ENCODE measurements around the gene RAB17. TPM values are rescaled to one million over a fixed set of nuclear protein-coding genes. Genes with fewer than 3 reads are reported as not detected.

RAB17 gene
- polyA plus RNA-seq, 1 donor (not counting 4 experiments of a cell fraction or from before 2014, with no cell fraction given): 2.4 TPM

DNA sequence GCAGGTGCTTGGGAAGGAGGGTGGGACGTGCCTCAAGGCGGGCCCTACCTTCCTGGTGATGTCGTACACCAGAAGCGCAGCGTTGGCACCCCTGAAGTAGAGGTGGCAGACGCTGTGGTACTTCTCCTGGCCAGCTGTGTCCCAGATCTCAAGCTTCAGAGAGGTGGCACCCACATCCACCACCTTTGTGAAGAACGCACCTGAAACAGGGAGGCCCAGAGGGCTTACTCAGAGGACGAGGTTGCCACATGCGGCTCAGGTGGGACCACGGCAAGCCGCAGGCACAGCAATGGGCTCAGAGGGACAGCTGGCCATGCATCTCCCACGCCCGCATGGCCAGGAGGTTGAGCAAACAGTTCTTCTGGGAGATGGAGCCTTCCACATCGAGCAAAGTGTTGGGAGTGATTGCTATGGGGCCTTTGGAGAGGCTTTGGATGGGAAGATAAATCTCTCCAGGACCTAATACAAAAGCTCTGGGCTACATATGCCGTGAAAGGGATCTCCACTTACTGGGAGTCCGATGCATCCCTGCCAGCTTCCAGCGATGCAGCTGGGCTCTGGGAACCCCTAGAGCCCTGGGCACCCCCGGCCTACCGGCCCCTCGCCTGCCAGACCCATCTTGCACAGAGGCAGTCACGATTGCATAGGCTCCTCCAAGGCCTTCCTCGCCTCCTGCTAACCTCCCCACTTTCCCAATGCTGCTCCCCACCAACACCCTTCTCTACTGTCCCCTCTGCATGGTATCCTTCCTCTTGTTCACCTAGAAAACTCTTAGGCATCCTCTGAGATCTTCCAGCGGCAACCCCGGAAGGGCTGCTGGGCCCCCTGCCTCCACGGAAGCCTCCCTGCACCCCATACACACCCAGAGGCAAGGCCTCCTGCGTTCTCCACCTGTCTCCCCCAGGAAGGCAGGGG lies 12.3 kb downstream of the RAB17 start:
- H4K20me1 ChIP-seq (ENCODE audit: control insufficient read depth, extremely low read depth, insufficient read depth, low read length): no peaks in the 10 kb centered on the region
- no peak for FAIRE-seq

DNA sequence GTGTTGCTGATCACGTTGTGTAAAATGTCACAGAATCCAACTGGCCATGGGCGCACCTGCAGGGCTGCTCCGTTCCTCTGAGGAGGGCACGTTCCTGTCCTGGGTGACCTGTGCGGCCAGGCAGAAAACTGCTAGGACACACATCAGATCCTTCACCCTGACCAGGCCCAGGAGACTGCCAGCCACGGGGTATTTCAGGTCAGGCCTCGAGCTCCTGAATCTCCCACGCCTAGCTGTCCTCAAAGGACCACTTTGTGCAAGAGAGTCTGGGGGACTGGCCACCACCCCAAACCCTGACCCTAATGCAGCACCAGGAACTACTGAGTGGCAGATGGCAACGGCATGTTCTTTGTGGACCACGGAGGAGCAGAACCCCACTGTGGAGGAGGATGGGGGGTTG lies 13.1 kb downstream of the RAB17 start:
- H3K9ac ChIP-seq (ENCODE audit: control insufficient read depth, extremely low read depth, insufficient read depth, low read length): no peak overlapping the region
- no peaks in the 10 kb centered on the region for H3K9me1 ChIP-seq (ENCODE audit: control insufficient read depth, extremely low read depth, insufficient read depth, low read length)
- dilution Hi-C loops (cut with MboI; ENCODE audit: extremely low pct_ligation_motif_present, low sequenced_read_pairs): no loop called here
- no peak overlapping the region for H2AFZ ChIP-seq (ENCODE audit: control insufficient read depth, low read length)
- H3K4me1 ChIP-seq (ENCODE audit: control insufficient read depth, extremely low read depth, insufficient read depth, low read length): peaks cover 12% of the 10 kb centered on the region
- no peak for DNase-seq (ENCODE audit: low read depth, low spot score)
- H3K79me2 ChIP-seq (ENCODE audit: control insufficient read depth, insufficient read depth, low read length): no peaks in the 10 kb centered on the region
- TF ChIP-seq EZH2 (IDR thresholded peaks at IDR 0.05; ENCODE audit: low read length): no peak
- H3K36me3 ChIP-seq (ENCODE audit: control insufficient read depth in 2 of 2, extremely low read depth in 1 of 2, insufficient read depth in 2 of 2, low read length in 2 of 2): no peaks in the 10 kb centered on the region
- no peak for FAIRE-seq
- H3K4me2 ChIP-seq (ENCODE audit: control insufficient read depth, extremely low read depth, insufficient read depth, low read depth, low read length): no peak overlapping the region
- no peaks in the 10 kb centered on the region for H3K9me3 ChIP-seq (ENCODE audit: control insufficient read depth, low read depth, low read length)
- no peak overlapping the region for H3K4me3 ChIP-seq (ENCODE audit: control insufficient read depth in 2 of 3, extremely low read depth in 1 of 3, insufficient read depth in 2 of 3, low read depth in 1 of 3, low read length in 3 of 3)
- H4K20me1 ChIP-seq (ENCODE audit: control insufficient read depth, extremely low read depth, insufficient read depth, low read length): no peaks in the 10 kb centered on the region
- H3K27me3 ChIP-seq (ENCODE audit: control insufficient read depth, extremely low read depth, insufficient read depth, low read length): no peaks in the 10 kb centered on the region
- no peak overlapping the region for H3K27ac ChIP-seq (ENCODE audit: control insufficient read depth, insufficient read depth, low read length)

More for the DNA sequence above, 12.3 kb downstream of the RAB17 start:
- H3K27ac ChIP-seq (ENCODE audit: control insufficient read depth, insufficient read depth, low read length): no peak overlapping the region
- no peak overlapping the region for H3K9ac ChIP-seq (ENCODE audit: control insufficient read depth, extremely low read depth, insufficient read depth, low read length)
- H3K27me3 ChIP-seq (ENCODE audit: control insufficient read depth, extremely low read depth, insufficient read depth, low read length): no peaks in the 10 kb centered on the region
- H3K4me1 ChIP-seq (ENCODE audit: control insufficient read depth, extremely low read depth, insufficient read depth, low read length): peaks cover 12% of the 10 kb centered on the region
- no peak overlapping the region for H3K4me2 ChIP-seq (ENCODE audit: control insufficient read depth, extremely low read depth, insufficient read depth, low read depth, low read length)
- TF ChIP-seq, protein P1, sequence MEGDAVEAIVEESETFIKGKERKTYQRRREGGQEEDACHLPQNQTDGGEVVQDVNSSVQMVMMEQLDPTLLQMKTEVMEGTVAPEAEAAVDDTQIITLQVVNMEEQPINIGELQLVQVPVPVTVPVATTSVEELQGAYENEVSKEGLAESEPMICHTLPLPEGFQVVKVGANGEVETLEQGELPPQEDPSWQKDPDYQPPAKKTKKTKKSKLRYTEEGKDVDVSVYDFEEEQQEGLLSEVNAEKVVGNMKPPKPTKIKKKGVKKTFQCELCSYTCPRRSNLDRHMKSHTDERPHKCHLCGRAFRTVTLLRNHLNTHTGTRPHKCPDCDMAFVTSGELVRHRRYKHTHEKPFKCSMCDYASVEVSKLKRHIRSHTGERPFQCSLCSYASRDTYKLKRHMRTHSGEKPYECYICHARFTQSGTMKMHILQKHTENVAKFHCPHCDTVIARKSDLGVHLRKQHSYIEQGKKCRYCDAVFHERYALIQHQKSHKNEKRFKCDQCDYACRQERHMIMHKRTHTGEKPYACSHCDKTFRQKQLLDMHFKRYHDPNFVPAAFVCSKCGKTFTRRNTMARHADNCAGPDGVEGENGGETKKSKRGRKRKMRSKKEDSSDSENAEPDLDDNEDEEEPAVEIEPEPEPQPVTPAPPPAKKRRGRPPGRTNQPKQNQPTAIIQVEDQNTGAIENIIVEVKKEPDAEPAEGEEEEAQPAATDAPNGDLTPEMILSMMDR (optimal IDR thresholded peaks at IDR 0.05 in 1 of 3, IDR thresholded peaks at IDR 0.05 in 1 of 3, conservative IDR thresholded peaks at IDR 0.05 in 1 of 3; ENCODE audit: extremely low read depth in 1 of 3, insufficient read depth in 2 of 3, low read length in 3 of 3): no peak
- no peak for TF ChIP-seq EZH2 (IDR thresholded peaks at IDR 0.05; ENCODE audit: low read length)
- H3K36me3 ChIP-seq (ENCODE audit: control insufficient read depth in 2 of 2, extremely low read depth in 1 of 2, insufficient read depth in 2 of 2, low read length in 2 of 2): no peaks in the 10 kb centered on the region
- no peaks in the 10 kb centered on the region for H3K79me2 ChIP-seq (ENCODE audit: control insufficient read depth, insufficient read depth, low read length)
- no peak overlapping the region for H2AFZ ChIP-seq (ENCODE audit: control insufficient read depth, low read length)
- no peaks in the 10 kb centered on the region for H3K9me3 ChIP-seq (ENCODE audit: control insufficient read depth, low read depth, low read length)
- no peak for DNase-seq (ENCODE audit: low read depth, low spot score)
- H3K4me3 ChIP-seq (ENCODE audit: control insufficient read depth in 2 of 3, extremely low read depth in 1 of 3, insufficient read depth in 2 of 3, low read depth in 1 of 3, low read length in 3 of 3): no peak overlapping the region
- dilution Hi-C loops (cut with MboI; ENCODE audit: extremely low pct_ligation_motif_present, low sequenced_read_pairs): no loop called here
- no peaks in the 10 kb centered on the region for H3K9me1 ChIP-seq (ENCODE audit: control insufficient read depth, extremely low read depth, insufficient read depth, low read length)

Measured in keratinocyte (primary cell).